ENCODE measurements around the gene NEO1.

DNA sequence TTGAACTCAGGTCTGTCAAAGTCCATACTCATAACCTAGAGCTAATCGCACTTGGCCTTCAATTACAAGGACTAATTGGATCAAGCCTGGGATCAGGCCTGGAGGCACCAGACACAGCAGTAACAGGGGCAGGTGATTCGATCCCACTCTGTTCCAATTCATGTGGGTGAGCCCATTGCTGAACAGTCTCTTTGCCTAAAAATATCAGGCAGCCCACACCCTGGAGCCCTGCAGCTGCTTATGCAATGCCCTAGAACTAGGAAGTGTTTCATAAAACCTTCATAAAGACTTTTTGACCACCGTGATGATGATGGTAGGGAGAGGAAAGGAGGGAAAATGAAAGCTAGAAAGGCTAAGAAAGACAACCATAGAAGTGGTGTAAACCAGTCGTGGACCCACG lies 47.8 kb upstream of the NEO1 start:
- no peak for TF ChIP-seq SIN3A (IDR thresholded peaks at IDR 0.05; ENCODE audit: borderline replicate concordance, low read depth, low read length)
- TF ChIP-seq EZH2phosphoT487 (IDR thresholded peaks at IDR 0.05; ENCODE audit: borderline replicate concordance, low read depth) = no peak
- TF ChIP-seq, protein P1, sequence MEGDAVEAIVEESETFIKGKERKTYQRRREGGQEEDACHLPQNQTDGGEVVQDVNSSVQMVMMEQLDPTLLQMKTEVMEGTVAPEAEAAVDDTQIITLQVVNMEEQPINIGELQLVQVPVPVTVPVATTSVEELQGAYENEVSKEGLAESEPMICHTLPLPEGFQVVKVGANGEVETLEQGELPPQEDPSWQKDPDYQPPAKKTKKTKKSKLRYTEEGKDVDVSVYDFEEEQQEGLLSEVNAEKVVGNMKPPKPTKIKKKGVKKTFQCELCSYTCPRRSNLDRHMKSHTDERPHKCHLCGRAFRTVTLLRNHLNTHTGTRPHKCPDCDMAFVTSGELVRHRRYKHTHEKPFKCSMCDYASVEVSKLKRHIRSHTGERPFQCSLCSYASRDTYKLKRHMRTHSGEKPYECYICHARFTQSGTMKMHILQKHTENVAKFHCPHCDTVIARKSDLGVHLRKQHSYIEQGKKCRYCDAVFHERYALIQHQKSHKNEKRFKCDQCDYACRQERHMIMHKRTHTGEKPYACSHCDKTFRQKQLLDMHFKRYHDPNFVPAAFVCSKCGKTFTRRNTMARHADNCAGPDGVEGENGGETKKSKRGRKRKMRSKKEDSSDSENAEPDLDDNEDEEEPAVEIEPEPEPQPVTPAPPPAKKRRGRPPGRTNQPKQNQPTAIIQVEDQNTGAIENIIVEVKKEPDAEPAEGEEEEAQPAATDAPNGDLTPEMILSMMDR (IDR thresholded peaks at IDR 0.05) = no peak
- no peak for TF ChIP-seq TEAD4 (IDR thresholded peaks at IDR 0.05; ENCODE audit: borderline replicate concordance, insufficient read depth)
- TF ChIP-seq, protein P2, sequence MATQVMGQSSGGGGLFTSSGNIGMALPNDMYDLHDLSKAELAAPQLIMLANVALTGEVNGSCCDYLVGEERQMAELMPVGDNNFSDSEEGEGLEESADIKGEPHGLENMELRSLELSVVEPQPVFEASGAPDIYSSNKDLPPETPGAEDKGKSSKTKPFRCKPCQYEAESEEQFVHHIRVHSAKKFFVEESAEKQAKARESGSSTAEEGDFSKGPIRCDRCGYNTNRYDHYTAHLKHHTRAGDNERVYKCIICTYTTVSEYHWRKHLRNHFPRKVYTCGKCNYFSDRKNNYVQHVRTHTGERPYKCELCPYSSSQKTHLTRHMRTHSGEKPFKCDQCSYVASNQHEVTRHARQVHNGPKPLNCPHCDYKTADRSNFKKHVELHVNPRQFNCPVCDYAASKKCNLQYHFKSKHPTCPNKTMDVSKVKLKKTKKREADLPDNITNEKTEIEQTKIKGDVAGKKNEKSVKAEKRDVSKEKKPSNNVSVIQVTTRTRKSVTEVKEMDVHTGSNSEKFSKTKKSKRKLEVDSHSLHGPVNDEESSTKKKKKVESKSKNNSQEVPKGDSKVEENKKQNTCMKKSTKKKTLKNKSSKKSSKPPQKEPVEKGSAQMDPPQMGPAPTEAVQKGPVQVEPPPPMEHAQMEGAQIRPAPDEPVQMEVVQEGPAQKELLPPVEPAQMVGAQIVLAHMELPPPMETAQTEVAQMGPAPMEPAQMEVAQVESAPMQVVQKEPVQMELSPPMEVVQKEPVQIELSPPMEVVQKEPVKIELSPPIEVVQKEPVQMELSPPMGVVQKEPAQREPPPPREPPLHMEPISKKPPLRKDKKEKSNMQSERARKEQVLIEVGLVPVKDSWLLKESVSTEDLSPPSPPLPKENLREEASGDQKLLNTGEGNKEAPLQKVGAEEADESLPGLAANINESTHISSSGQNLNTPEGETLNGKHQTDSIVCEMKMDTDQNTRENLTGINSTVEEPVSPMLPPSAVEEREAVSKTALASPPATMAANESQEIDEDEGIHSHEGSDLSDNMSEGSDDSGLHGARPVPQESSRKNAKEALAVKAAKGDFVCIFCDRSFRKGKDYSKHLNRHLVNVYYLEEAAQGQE (IDR thresholded peaks at IDR 0.05; ENCODE audit: low read depth, low read length) = no peak
- TF ChIP-seq RCOR1 (IDR thresholded peaks at IDR 0.05; ENCODE audit: low read length) = no peak
- TF ChIP-seq SMC3 (IDR thresholded peaks at IDR 0.05; ENCODE audit: low read depth, low read length) = no peak
- TF ChIP-seq FOSL2 (IDR thresholded peaks at IDR 0.05; ENCODE audit: borderline replicate concordance, low read depth) = no peak
- no peak for TF ChIP-seq GABPA (IDR thresholded peaks at IDR 0.05; ENCODE audit: low read depth)
- no peak for TF ChIP-seq MXI1 (IDR thresholded peaks at IDR 0.05; ENCODE audit: low read depth, low read length)
- no peak for TF ChIP-seq CHD2 (IDR thresholded peaks at IDR 0.05; ENCODE audit: low read length, partially characterized antibody)
